ENCODE measurements around the gene HSBP1L1. TPM values are rescaled to one million over a fixed set of nuclear protein-coding genes. Genes with fewer than 3 reads are reported as not detected.
A peak's percentile ranks its signal among the peaks of the same experiment; 100 is the strongest.

HSBP1L1 gene
- 13.5 and 22.0 TPM in 2 replicates for total RNA-seq

- peak; percentile 48 for DNase-seq (ENCODE audit: low read depth)
- TF ChIP-seq, protein P1, sequence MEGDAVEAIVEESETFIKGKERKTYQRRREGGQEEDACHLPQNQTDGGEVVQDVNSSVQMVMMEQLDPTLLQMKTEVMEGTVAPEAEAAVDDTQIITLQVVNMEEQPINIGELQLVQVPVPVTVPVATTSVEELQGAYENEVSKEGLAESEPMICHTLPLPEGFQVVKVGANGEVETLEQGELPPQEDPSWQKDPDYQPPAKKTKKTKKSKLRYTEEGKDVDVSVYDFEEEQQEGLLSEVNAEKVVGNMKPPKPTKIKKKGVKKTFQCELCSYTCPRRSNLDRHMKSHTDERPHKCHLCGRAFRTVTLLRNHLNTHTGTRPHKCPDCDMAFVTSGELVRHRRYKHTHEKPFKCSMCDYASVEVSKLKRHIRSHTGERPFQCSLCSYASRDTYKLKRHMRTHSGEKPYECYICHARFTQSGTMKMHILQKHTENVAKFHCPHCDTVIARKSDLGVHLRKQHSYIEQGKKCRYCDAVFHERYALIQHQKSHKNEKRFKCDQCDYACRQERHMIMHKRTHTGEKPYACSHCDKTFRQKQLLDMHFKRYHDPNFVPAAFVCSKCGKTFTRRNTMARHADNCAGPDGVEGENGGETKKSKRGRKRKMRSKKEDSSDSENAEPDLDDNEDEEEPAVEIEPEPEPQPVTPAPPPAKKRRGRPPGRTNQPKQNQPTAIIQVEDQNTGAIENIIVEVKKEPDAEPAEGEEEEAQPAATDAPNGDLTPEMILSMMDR (IDR thresholded peaks at IDR 0.05; ENCODE audit: insufficient read depth, low read depth, low read length): peak; percentile 24
- peak within 1 kb of the TSS; percentile 73 for H3K4me3 ChIP-seq (ENCODE audit: low read depth, low read length)
Observed at GRCh38 chr18:79964330-79965118, at the start of gene HSBP1L1. Gene HSBP1L1, plus strand, starts transcription at chr18:79964643. Its CDS starts 93 bp downstream, at chr18:79964736.

DNA sequence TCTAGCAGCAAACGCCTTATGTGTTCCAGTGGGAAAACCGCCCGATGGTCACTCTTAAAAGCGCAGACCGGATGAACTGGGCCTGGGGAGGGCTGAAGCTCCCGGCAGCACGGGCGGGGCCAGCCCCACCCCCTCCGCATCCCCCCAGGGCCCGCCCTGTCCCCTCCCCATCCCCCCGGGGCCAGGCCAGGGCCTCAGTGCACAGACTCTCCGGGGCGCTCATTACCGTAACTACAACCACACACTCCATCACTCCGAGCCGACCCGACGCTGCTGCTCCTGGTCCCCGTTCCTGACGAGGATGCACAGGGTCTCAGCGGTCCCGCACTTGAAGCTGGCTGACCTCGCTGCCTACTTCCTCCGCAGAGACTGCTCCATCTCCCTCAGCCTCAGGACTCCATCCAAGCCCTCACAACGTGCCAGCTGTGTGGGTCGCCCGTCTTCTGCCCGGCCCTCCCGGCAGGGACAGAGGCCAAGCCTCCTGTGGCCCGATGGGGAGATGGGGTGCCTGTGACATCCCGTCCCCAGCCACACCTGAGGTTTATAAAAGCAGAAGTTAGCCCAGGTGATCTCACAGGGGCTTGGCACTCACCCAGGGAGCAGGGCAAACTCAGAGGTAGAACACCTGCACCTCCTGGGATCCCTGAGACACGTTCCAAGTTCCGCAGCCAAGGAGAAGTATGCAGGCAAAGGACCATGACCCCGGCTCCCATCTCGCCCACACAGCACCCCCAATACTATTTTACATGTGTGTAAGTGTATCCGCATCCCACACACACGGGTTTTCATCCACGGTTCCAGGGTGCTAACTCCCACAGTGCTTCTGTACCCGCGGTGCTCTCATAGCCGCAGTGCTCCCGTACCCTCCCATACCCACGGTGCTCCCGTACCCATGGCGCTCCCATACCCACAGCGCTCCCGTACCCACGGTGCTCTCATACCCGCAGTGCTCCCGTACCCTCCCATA, 49.0 kb upstream of the HSBP1L1 start:
- DNase-seq (ENCODE audit: low read depth): no peak
- TF ChIP-seq, protein P1 (IDR thresholded peaks at IDR 0.05; ENCODE audit: insufficient read depth, low read depth, low read length): no peak
- H3K4me3 ChIP-seq (ENCODE audit: low read depth, low read length): no peak overlapping the region

GRCh38 chr18:79916128-79916494, 48.3 kb upstream of the HSBP1L1 start:
- H3K4me3 ChIP-seq (ENCODE audit: low read depth, low read length): no peak overlapping the region
- TF ChIP-seq, protein P1 (IDR thresholded peaks at IDR 0.05; ENCODE audit: insufficient read depth, low read depth, low read length): no peak
- DNase-seq (ENCODE audit: low read depth): no peak

DNA sequence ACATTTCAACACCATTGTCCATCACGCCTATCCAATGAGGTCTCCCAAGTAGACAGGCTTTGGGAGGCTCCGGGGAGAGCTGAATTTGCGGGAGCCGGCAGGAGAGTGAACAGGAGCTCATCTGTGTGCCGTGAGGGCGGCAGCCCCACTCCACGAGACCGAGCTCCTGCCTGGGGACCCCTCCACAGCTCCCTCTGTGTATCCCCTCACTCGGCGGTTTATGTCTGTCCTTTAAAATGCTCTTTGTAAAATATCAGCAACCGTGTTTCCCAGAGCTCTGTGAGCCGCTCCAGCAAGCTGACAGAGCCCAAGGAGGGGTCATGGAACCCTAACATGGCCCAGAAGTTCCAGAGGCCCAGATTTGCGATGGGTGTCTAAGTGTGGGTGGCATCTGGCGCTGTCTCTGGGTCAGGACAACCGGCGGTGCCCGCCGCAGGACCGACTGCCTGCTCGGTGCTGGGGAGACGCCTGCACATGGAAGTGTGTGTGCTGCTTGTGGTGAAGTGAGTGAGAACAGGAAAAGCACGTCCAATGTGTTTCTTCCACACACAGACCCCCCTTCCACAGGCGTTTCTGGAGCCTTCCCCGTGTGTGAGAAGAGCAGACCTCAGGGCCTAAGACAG, 47.8 kb upstream of the HSBP1L1 start:
- H3K4me3 ChIP-seq (ENCODE audit: low read depth, low read length): no peak overlapping the region
- no peak for DNase-seq (ENCODE audit: low read depth)
- TF ChIP-seq, protein P1 (IDR thresholded peaks at IDR 0.05; ENCODE audit: insufficient read depth, low read depth, low read length): no peak

- H3K4me3 ChIP-seq (ENCODE audit: low read depth, low read length): no peak overlapping the region
- DNase-seq (ENCODE audit: low read depth): no peak
- TF ChIP-seq, protein P1 (IDR thresholded peaks at IDR 0.05; ENCODE audit: insufficient read depth, low read depth, low read length): no peak
Observed at GRCh38 chr18:79917169-79917852, 47.1 kb upstream of the HSBP1L1 start.
